SKM-1 (cell line): ENCODE results near the gene MTMR10.

Source experiments
- DNase-seq: peaks from one replicate; lab custom pipeline; 2025; ENCODE audit not compliant: unreplicated experiment; lab: John Stamatoyannopoulos, UW

Gene MTMR10

GRCh38 chr15:30922480-30923311, 68.7 kb downstream of the MTMR10 start:
- DNase-seq: no peak

GRCh38 chr15:30921781-30922479, 69.5 kb downstream of the MTMR10 start:
- no peak for DNase-seq

GRCh38 chr15:30921106-30921505, 70.3 kb downstream of the MTMR10 start:
- no peak for DNase-seq

GRCh38 chr15:30919877-30920550, 71.4 kb downstream of the MTMR10 start:
- no peak for DNase-seq

GRCh38 chr15:30918366-30918765, 73.1 kb downstream of the MTMR10 start:
- DNase-seq: no peak

GRCh38 chr15:30917675-30918074, 73.8 kb downstream of the MTMR10 start:
- DNase-seq: no peak

- DNase-seq: no peak
These were observed 74.4 kb downstream of the MTMR10 start for GRCh38 chr15:30917013-30917412.

GRCh38 chr15:30913761-30914160, 77.7 kb downstream of the MTMR10 start:
- no peak for DNase-seq

GRCh38 chr15:30906366-30906765, 85.1 kb downstream of the MTMR10 start:
- DNase-seq: no peak

- DNase-seq: no peak
These were observed 85.6 kb downstream of the MTMR10 start for GRCh38 chr15:30905821-30906220.

- DNase-seq: no peak
These were observed 86.6 kb downstream of the MTMR10 start for GRCh38 chr15:30904812-30905211.

- peak; percentile 27 for DNase-seq
These were observed 87.8 kb downstream of the MTMR10 start, which contains the start of gene FAN1 for GRCh38 chr15:30903497-30904187. FAN1 (plus strand) TSS chr15:30903915; CDS start chr15:30904664, 749 bp downstream.

GRCh38 chr15:30901889-30902288, 89.5 kb downstream of the MTMR10 start:
- no peak for DNase-seq

GRCh38 chr15:30896211-30896606, 95.2 kb downstream of the MTMR10 start:
- DNase-seq: no peak

- no peak for DNase-seq
These were observed 95.8 kb downstream of the MTMR10 start for GRCh38 chr15:30895461-30896210.

- DNase-seq: no peak
These were observed 102.2 kb downstream of the MTMR10 start for GRCh38 chr15:30889196-30889595.
